Measurements from ENCODE around the gene PRDM16. TPM values are rescaled to one million over a fixed set of nuclear protein-coding genes. Genes with fewer than 3 reads are reported as not detected.

Gene PRDM16
- total and polyA plus RNA-seq, 2 of the 13 experiments (the other 11 are each of a cell fraction or from before 2014, with no cell fraction given), result 0.15 to 0.81 TPM

DNA sequence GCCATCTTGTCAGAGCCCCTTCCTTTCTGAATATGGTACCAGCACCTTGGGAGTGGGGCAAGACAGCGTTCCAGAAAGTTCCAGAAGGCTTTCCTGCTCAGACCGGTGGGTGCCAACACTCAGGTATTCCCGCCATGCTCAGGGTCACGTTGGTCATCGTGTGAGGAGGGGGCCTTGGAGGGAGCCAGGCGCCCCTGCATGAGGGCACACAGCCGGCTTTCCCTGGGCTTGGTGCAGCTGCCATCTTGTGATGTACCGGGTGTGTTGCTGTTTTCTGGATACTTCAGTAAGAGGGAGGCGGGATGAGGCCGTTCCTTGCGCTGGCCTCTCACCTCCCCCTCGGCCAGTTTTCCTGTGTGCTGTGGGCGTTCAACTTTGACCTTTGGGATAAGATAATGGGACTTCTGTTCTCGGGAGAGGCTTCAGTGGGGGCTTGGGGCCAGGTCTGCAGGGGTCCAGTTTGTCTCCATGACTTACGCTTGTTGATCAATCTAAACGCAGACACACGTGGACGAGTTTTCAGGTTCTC, 69.7 kb downstream of the PRDM16 start:
- H3K79me2 ChIP-seq (ENCODE audit: insufficient read depth, low read length), result no peaks in the 10 kb centered on the region
- DNase-seq (ENCODE audit: low spot score) (no peak), FAIRE-seq (no peak), ATAC-seq (no peak)
- H3K9ac ChIP-seq (ENCODE audit: insufficient read depth, low read depth, low read length), result no peak overlapping the region
- ChIA-PET POLR2A (no interaction called here), CTCF (ENCODE audit: low intra/inter-chr PET ratio, low total read pairs) (no interaction called here)
- H3K27me3 ChIP-seq (ENCODE audit: control insufficient read depth in 1 of 2, insufficient read depth in 2 of 2, low read length in 2 of 2), result peaks cover 0 to 3% of the 10 kb centered on the region in 2 experiments; a peak in 2 of 5 replicates
- H3K27ac ChIP-seq (ENCODE audit: extremely low read length, insufficient read depth, low read length), result no peak overlapping the region
- intact Hi-C loops (cut with micrococcal nuclease; ENCODE audit: unreplicated experiment) (no loop called here), in situ Hi-C loops (cut with HindIII; ENCODE audit: extremely low pct_ligation_motif_present, low pct_unique_long_range_greater_than_20kb) (no loop called here)
- peaks cover 67% of the 10 kb centered on the region for H3K4me1 ChIP-seq (ENCODE audit: insufficient read depth, low read length)
- H3K9me3 ChIP-seq (ENCODE audit: low read length), result no peaks in the 10 kb centered on the region
- H2AFZ ChIP-seq (ENCODE audit: low read length), result no peak overlapping the region
- H3K36me3 ChIP-seq (replicated peaks in 1 of 2; ENCODE audit: control insufficient read depth in 1 of 2, insufficient read depth in 2 of 2, low read length in 2 of 2), result no peaks in the 10 kb centered on the region
- H4K20me1 ChIP-seq (ENCODE audit: insufficient read depth, low read length), result no peaks in the 10 kb centered on the region
- peak overlapping the region; percentile 11 for H3K4me2 ChIP-seq (ENCODE audit: low read depth, low read length)
- 45% methylated on average over 17 of the region's 18 CpGs for WGBS (ENCODE audit: low lambda C conversion rate)
- no peak overlapping the region for H3K4me3 ChIP-seq (replicated peaks in 1 of 3; ENCODE audit: insufficient read depth in 1 of 3, low read depth in 2 of 3, low read length in 3 of 3)
- BruUV-seq (replicated peaks), result no TSS peak
- TF ChIP-seq, protein P1, sequence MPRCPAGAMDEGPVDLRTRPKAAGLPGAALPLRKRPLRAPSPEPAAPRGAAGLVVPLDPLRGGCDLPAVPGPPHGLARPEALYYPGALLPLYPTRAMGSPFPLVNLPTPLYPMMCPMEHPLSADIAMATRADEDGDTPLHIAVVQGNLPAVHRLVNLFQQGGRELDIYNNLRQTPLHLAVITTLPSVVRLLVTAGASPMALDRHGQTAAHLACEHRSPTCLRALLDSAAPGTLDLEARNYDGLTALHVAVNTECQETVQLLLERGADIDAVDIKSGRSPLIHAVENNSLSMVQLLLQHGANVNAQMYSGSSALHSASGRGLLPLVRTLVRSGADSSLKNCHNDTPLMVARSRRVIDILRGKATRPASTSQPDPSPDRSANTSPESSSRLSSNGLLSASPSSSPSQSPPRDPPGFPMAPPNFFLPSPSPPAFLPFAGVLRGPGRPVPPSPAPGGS (CRISPR knock-in tag; IDR thresholded peaks at IDR 0.05), result no peak
- TF ChIP-seq GATAD2A (CRISPR knock-in tag; IDR thresholded peaks at IDR 0.05) (no peak), ZBTB7A (CRISPR knock-in tag; IDR thresholded peaks at IDR 0.05) (0 out of 2 replicates have a peak, but pooled peaks have one; percentile 52), ZNF10 (CRISPR knock-in tag; IDR thresholded peaks at IDR 0.05; ENCODE audit: borderline replicate concordance, low read depth) (no peak), TAF15 (IDR thresholded peaks at IDR 0.05; ENCODE audit: low read depth, low read length, poor library complexity, severe bottlenecking) (no peak), ZNF496 (CRISPR knock-in tag; IDR thresholded peaks at IDR 0.05; ENCODE audit: insufficient replicate concordance) (no peak), JUNB (CRISPR knock-in tag; IDR thresholded peaks at IDR 0.05; ENCODE audit: borderline replicate concordance) (no peak), MXD1 (CRISPR knock-in tag; IDR thresholded peaks at IDR 0.05) (no peak), ZNF556 (CRISPR knock-in tag; IDR thresholded peaks at IDR 0.05; ENCODE audit: borderline replicate concordance) (no peak), TRIM22 (IDR thresholded peaks at IDR 0.05) (no peak)
- TF ChIP-seq, protein P2, sequence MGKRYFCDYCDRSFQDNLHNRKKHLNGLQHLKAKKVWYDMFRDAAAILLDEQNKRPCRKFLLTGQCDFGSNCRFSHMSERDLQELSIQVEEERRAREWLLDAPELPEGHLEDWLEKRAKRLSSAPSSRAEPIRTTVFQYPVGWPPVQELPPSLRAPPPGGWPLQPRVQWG (CRISPR knock-in tag; IDR thresholded peaks at IDR 0.05; ENCODE audit: borderline replicate concordance, low read depth), result no peak
- TF ChIP-seq, protein P3, sequence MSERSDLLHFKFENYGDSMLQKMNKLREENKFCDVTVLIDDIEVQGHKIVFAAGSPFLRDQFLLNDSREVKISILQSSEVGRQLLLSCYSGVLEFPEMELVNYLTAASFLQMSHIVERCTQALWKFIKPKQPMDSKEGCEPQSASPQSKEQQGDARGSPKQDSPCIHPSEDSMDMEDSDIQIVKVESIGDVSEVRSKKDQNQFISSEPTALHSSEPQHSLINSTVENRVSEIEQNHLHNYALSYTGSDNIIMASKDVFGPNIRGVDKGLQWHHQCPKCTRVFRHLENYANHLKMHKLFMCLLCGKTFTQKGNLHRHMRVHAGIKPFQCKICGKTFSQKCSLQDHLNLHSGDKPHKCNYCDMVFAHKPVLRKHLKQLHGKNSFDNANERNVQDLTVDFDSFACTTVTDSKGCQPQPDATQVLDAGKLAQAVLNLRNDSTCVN (CRISPR knock-in tag; IDR thresholded peaks at IDR 0.05; ENCODE audit: borderline replicate concordance), result peak; percentile 64; the same call in 1 of the 2 replicates
- TF ChIP-seq, protein P4, sequence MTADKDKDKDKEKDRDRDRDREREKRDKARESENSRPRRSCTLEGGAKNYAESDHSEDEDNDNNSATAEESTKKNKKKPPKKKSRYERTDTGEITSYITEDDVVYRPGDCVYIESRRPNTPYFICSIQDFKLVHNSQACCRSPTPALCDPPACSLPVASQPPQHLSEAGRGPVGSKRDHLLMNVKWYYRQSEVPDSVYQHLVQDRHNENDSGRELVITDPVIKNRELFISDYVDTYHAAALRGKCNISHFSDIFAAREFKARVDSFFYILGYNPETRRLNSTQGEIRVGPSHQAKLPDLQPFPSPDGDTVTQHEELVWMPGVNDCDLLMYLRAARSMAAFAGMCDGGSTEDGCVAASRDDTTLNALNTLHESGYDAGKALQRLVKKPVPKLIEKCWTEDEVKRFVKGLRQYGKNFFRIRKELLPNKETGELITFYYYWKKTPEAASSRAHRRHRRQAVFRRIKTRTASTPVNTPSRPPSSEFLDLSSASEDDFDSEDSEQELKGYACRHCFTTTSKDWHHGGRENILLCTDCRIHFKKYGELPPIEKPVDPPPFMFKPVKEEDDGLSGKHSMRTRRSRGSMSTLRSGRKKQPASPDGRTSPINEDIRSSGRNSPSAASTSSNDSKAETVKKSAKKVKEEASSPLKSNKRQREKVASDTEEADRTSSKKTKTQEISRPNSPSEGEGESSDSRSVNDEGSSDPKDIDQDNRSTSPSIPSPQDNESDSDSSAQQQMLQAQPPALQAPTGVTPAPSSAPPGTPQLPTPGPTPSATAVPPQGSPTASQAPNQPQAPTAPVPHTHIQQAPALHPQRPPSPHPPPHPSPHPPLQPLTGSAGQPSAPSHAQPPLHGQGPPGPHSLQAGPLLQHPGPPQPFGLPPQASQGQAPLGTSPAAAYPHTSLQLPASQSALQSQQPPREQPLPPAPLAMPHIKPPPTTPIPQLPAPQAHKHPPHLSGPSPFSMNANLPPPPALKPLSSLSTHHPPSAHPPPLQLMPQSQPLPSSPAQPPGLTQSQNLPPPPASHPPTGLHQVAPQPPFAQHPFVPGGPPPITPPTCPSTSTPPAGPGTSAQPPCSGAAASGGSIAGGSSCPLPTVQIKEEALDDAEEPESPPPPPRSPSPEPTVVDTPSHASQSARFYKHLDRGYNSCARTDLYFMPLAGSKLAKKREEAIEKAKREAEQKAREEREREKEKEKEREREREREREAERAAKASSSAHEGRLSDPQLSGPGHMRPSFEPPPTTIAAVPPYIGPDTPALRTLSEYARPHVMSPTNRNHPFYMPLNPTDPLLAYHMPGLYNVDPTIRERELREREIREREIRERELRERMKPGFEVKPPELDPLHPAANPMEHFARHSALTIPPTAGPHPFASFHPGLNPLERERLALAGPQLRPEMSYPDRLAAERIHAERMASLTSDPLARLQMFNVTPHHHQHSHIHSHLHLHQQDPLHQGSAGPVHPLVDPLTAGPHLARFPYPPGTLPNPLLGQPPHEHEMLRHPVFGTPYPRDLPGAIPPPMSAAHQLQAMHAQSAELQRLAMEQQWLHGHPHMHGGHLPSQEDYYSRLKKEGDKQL (CRISPR knock-in tag; IDR thresholded peaks at IDR 0.05; ENCODE audit: low read depth), result no peak
